ENCODE results near the gene VTA1.
"Not testable (repeated sequence)": the region's sequence is repeated elsewhere in the genome, so short reads cannot be mapped to it uniquely, and the experiment has no call there.

VTA1 gene

GRCh38 chr6:142141531-142141930 lies 5.5 kb upstream of the VTA1 start:
- not testable (repeated sequence) for H3K27me3 ChIP-seq (ENCODE audit: control insufficient read depth in 1 of 2, insufficient read depth in 2 of 2, low read length in 2 of 2); H3K36me3 ChIP-seq (ENCODE audit: insufficient read depth, low read length); H3K9me3 ChIP-seq (ENCODE audit: low read length); H3K27ac ChIP-seq (ENCODE audit: low read depth, low read length); H3K4me3 ChIP-seq (ENCODE audit: low read depth in 1 of 2, low read length in 2 of 2); H3K9ac ChIP-seq (ENCODE audit: low read length); H3K4me1 ChIP-seq (ENCODE audit: insufficient read depth, low read length)

- no peak overlapping the region for H3K9ac ChIP-seq (ENCODE audit: low read length)
- H3K36me3 ChIP-seq (ENCODE audit: insufficient read depth, low read length) = no peaks in the 10 kb centered on the region
- no peak overlapping the region for H3K27ac ChIP-seq (ENCODE audit: low read depth, low read length)
- peaks cover 23% of the 10 kb centered on the region for H3K4me1 ChIP-seq (ENCODE audit: insufficient read depth, low read length)
- H3K4me3 ChIP-seq (ENCODE audit: low read depth in 1 of 2, low read length in 2 of 2) = no peak overlapping the region
- H3K27me3 ChIP-seq (ENCODE audit: control insufficient read depth in 1 of 2, insufficient read depth in 2 of 2, low read length in 2 of 2) = no peaks in the 10 kb centered on the region
- H3K9me3 ChIP-seq (ENCODE audit: low read length) = no peaks in the 10 kb centered on the region
Measured at GRCh38 chr6:142152746-142153145, 5.7 kb downstream of the VTA1 start.

- Histone ChIP-seq H3K36me3 (ENCODE audit: insufficient read depth, low read length) (no peaks in the 10 kb centered on the region), H3K4me1 (ENCODE audit: insufficient read depth, low read length) (peaks cover 19% of the 10 kb centered on the region), H3K9me3 (ENCODE audit: low read length) (no peaks in the 10 kb centered on the region), H3K27ac (ENCODE audit: low read depth, low read length) (no peak overlapping the region), H3K27me3 (ENCODE audit: control insufficient read depth in 1 of 2, insufficient read depth in 2 of 2, low read length in 2 of 2) (no peaks in the 10 kb centered on the region), H3K4me3 (ENCODE audit: low read depth in 1 of 2, low read length in 2 of 2) (no peak overlapping the region), H3K9ac (ENCODE audit: low read length) (no peak overlapping the region)
Measured at GRCh38 chr6:142153196-142153595, 6.1 kb downstream of the VTA1 start.

GRCh38 chr6:142154336-142154735 lies 7.3 kb downstream of the VTA1 start:
- H3K27ac ChIP-seq (ENCODE audit: low read depth, low read length) = no peak overlapping the region
- H3K4me3 ChIP-seq (ENCODE audit: low read depth in 1 of 2, low read length in 2 of 2) = no peak overlapping the region
- H3K36me3 ChIP-seq (ENCODE audit: insufficient read depth, low read length) = no peaks in the 10 kb centered on the region
- no peaks in the 10 kb centered on the region for H3K9me3 ChIP-seq (ENCODE audit: low read length)
- no peak overlapping the region for H3K9ac ChIP-seq (ENCODE audit: low read length)
- H3K27me3 ChIP-seq (ENCODE audit: control insufficient read depth in 1 of 2, insufficient read depth in 2 of 2, low read length in 2 of 2) = no peaks in the 10 kb centered on the region
- H3K4me1 ChIP-seq (ENCODE audit: insufficient read depth, low read length) = peaks cover 10% of the 10 kb centered on the region

GRCh38 chr6:142155091-142155490 lies 8.0 kb downstream of the VTA1 start:
- Histone ChIP-seq H3K9ac (ENCODE audit: low read length) (no peak overlapping the region), H3K9me3 (ENCODE audit: low read length) (no peaks in the 10 kb centered on the region), H3K4me3 (ENCODE audit: low read depth in 1 of 2, low read length in 2 of 2) (no peak overlapping the region), H3K27ac (ENCODE audit: low read depth, low read length) (no peak overlapping the region), H3K4me1 (ENCODE audit: insufficient read depth, low read length) (peaks cover 10% of the 10 kb centered on the region), H3K36me3 (ENCODE audit: insufficient read depth, low read length) (no peaks in the 10 kb centered on the region), H3K27me3 (ENCODE audit: control insufficient read depth in 1 of 2, insufficient read depth in 2 of 2, low read length in 2 of 2) (no peaks in the 10 kb centered on the region)

GRCh38 chr6:142155895-142156757 lies 9.1 kb downstream of the VTA1 start:
- H3K27ac ChIP-seq (ENCODE audit: low read depth, low read length) = no peak overlapping the region
- no peak overlapping the region for H3K9ac ChIP-seq (ENCODE audit: low read length)
- peak overlapping the region in 1 of 2 donors; percentile 20 for H3K4me3 ChIP-seq (ENCODE audit: low read depth in 1 of 2, low read length in 2 of 2)
- no peaks in the 10 kb centered on the region for H3K36me3 ChIP-seq (ENCODE audit: insufficient read depth, low read length)
- H3K4me1 ChIP-seq (ENCODE audit: insufficient read depth, low read length) = peaks cover 10% of the 10 kb centered on the region
- H3K9me3 ChIP-seq (ENCODE audit: low read length) = no peaks in the 10 kb centered on the region
- no peaks in the 10 kb centered on the region for H3K27me3 ChIP-seq (ENCODE audit: control insufficient read depth in 1 of 2, insufficient read depth in 2 of 2, low read length in 2 of 2)

- H3K4me3 ChIP-seq (ENCODE audit: low read depth in 1 of 2, low read length in 2 of 2); H3K36me3 ChIP-seq (ENCODE audit: insufficient read depth, low read length); H3K9me3 ChIP-seq (ENCODE audit: low read length); H3K27ac ChIP-seq (ENCODE audit: low read depth, low read length); H3K9ac ChIP-seq (ENCODE audit: low read length); H3K27me3 ChIP-seq (ENCODE audit: control insufficient read depth in 1 of 2, insufficient read depth in 2 of 2, low read length in 2 of 2): not testable (repeated sequence)
- peaks cover 10% of the 10 kb centered on the region for H3K4me1 ChIP-seq (ENCODE audit: insufficient read depth, low read length)
Measured at GRCh38 chr6:142156758-142157068, 9.7 kb downstream of the VTA1 start.

GRCh38 chr6:142162780-142163179 lies 15.7 kb downstream of the VTA1 start:
- Histone ChIP-seq H3K4me3 (ENCODE audit: low read depth in 1 of 2, low read length in 2 of 2) (no peak overlapping the region), H3K27ac (ENCODE audit: low read depth, low read length) (no peak overlapping the region), H3K36me3 (ENCODE audit: insufficient read depth, low read length) (peaks cover 8% of the 10 kb centered on the region), H3K9me3 (ENCODE audit: low read length) (no peaks in the 10 kb centered on the region), H3K4me1 (ENCODE audit: insufficient read depth, low read length) (no peaks in the 10 kb centered on the region), H3K9ac (ENCODE audit: low read length) (no peak overlapping the region), H3K27me3 (ENCODE audit: control insufficient read depth in 1 of 2, insufficient read depth in 2 of 2, low read length in 2 of 2) (no peaks in the 10 kb centered on the region)

GRCh38 chr6:142165227-142165626 lies 18.2 kb downstream of the VTA1 start:
- Histone ChIP-seq H3K9me3 (ENCODE audit: low read length) (no peaks in the 10 kb centered on the region), H3K9ac (ENCODE audit: low read length) (no peak overlapping the region), H3K4me1 (ENCODE audit: insufficient read depth, low read length) (no peaks in the 10 kb centered on the region), H3K27me3 (ENCODE audit: control insufficient read depth in 1 of 2, insufficient read depth in 2 of 2, low read length in 2 of 2) (no peaks in the 10 kb centered on the region), H3K36me3 (ENCODE audit: insufficient read depth, low read length) (peaks cover 11% of the 10 kb centered on the region), H3K4me3 (ENCODE audit: low read depth in 1 of 2, low read length in 2 of 2) (no peak overlapping the region), H3K27ac (ENCODE audit: low read depth, low read length) (no peak overlapping the region)

GRCh38 chr6:142167071-142167470 lies 20.0 kb downstream of the VTA1 start:
- no peak overlapping the region for H3K27ac ChIP-seq (ENCODE audit: low read depth, low read length)
- no peaks in the 10 kb centered on the region for H3K27me3 ChIP-seq (ENCODE audit: control insufficient read depth in 1 of 2, insufficient read depth in 2 of 2, low read length in 2 of 2)
- peaks cover 17% of the 10 kb centered on the region for H3K36me3 ChIP-seq (ENCODE audit: insufficient read depth, low read length)
- no peaks in the 10 kb centered on the region for H3K9me3 ChIP-seq (ENCODE audit: low read length)
- no peak overlapping the region for H3K4me3 ChIP-seq (ENCODE audit: low read depth in 1 of 2, low read length in 2 of 2)
- H3K9ac ChIP-seq (ENCODE audit: low read length) = no peak overlapping the region
- no peaks in the 10 kb centered on the region for H3K4me1 ChIP-seq (ENCODE audit: insufficient read depth, low read length)

GRCh38 chr6:142167486-142167885 lies 20.4 kb downstream of the VTA1 start:
- Histone ChIP-seq H3K27me3 (ENCODE audit: control insufficient read depth in 1 of 2, insufficient read depth in 2 of 2, low read length in 2 of 2) (no peaks in the 10 kb centered on the region), H3K9ac (ENCODE audit: low read length) (no peak overlapping the region), H3K27ac (ENCODE audit: low read depth, low read length) (no peak overlapping the region), H3K4me1 (ENCODE audit: insufficient read depth, low read length) (no peaks in the 10 kb centered on the region), H3K4me3 (ENCODE audit: low read depth in 1 of 2, low read length in 2 of 2) (no peak overlapping the region), H3K9me3 (ENCODE audit: low read length) (no peaks in the 10 kb centered on the region), H3K36me3 (ENCODE audit: insufficient read depth, low read length) (peaks cover 17% of the 10 kb centered on the region)

GRCh38 chr6:142171351-142171750 lies 24.3 kb downstream of the VTA1 start:
- peaks cover 33% of the 10 kb centered on the region for H3K36me3 ChIP-seq (ENCODE audit: insufficient read depth, low read length)
- H3K4me1 ChIP-seq (ENCODE audit: insufficient read depth, low read length) = no peaks in the 10 kb centered on the region
- H3K9ac ChIP-seq (ENCODE audit: low read length) = no peak overlapping the region
- H3K27ac ChIP-seq (ENCODE audit: low read depth, low read length) = no peak overlapping the region
- H3K9me3 ChIP-seq (ENCODE audit: low read length) = no peaks in the 10 kb centered on the region
- H3K4me3 ChIP-seq (ENCODE audit: low read depth in 1 of 2, low read length in 2 of 2) = no peak overlapping the region
- H3K27me3 ChIP-seq (ENCODE audit: control insufficient read depth in 1 of 2, insufficient read depth in 2 of 2, low read length in 2 of 2) = no peaks in the 10 kb centered on the region
